Activated CD8-positive, alpha-beta memory T cell treated with anti-CD3 and anti-CD28 coated beads, Interleukin-2, amount 50 U/mL, for 1 hour (primary cell): ENCODE measurements around the gene RCN2.

ENCODE experiments used
- DNase-seq: peaks from one replicate; pipeline ENCODE4 v3.0.0-alpha.2; 2020; ENCODE audit errors: extremely low read depth

The RCN2 gene

DNA sequence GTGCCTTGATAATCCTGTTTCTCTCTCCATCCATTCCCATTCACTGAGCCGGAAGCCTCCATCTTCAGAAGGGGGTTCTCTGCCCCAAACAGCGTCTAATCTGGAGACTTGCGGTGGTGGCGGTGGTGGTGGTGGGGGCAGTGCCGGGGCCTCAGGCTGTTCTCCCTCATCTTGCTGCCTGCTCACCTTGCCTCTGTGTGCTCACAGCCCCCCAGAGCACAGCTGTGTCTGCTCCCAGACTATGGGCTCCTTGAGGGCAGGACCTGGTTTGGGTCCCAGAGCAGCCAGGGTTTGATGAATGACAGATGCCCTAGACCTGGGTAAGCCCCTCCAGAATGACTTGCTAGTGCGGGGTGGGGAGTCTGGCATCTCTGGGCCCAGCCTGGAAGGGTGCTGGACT, 62.9 kb downstream of the RCN2 start:
- DNase-seq: no peak

DNA sequence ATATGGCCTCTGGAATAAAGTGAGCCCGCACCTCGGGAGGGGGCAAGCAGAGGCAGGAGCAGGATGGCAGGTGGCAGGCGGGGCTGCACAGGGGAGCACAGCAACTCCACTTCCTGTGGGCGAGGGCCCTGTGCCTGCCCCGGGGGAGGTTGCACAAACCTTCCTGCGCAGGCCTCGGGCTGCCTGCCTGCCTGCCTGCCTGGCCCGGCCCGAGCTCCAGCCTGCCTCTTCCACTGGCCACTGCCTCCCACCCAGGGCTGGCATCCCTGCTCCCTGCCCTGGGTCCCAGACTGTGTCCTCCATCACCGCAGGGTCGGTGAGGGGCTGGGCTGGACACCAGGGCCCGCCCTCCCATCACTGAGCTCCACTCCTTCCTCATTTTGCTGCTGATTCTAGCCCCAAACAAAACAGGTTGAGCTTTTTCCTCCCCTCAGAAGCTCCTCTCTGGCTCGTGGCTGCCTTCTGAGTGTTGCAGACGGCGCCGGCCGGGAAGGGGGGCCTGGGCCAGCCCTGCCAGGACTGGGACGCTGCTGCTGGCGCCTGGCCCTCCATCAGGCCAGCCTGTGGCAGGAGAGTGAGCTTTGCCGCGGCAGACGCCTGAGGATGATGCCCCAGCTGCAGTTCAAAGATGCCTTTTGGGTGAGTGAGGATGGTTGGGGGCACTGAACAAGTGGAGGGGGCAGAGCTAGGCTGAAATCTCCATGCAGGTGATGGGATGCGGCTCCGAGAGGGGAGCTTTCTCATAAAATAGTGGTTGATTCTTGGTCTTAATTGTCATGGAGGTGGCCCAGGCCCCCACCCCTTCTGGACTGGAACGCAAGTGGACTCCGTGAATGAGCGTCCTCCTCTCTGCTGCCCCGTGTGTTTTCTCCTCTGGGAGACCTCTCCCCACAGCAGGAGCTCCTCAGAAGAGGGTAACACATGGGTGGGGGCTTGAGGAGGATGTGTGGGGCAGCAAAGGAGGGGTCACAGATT, 63.7 kb downstream of the RCN2 start, which contains the start of gene PSTPIP1:
Gene PSTPIP1, plus strand, starts transcription at position 156 of the 975 bp plus-strand sequence. Its CDS starts 448 bp downstream, at position 604.
- DNase-seq: no peak

DNA sequence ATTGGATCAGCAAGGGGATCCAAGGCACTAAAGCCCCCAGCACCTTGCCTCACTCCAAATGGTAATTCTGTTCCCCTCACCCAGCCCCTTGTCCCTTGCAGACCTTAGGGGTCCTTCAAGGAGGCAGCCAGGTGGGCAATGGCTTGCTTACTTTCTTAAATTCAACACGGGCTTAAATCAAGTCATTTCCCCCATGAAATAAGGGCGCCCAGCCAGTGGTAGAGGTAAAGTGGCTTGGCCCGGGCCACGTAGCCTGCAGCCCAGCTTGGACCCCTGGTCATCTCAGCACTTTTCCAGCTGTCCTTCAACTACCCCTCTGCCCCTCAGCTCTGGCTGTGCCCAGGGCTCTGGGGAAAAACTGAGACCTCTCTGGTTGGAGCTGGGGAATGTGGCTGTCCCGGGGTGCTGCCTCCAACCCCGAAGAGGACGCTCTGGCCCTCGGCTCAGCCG, 64.6 kb downstream of the RCN2 start:
- no peak for DNase-seq

DNA sequence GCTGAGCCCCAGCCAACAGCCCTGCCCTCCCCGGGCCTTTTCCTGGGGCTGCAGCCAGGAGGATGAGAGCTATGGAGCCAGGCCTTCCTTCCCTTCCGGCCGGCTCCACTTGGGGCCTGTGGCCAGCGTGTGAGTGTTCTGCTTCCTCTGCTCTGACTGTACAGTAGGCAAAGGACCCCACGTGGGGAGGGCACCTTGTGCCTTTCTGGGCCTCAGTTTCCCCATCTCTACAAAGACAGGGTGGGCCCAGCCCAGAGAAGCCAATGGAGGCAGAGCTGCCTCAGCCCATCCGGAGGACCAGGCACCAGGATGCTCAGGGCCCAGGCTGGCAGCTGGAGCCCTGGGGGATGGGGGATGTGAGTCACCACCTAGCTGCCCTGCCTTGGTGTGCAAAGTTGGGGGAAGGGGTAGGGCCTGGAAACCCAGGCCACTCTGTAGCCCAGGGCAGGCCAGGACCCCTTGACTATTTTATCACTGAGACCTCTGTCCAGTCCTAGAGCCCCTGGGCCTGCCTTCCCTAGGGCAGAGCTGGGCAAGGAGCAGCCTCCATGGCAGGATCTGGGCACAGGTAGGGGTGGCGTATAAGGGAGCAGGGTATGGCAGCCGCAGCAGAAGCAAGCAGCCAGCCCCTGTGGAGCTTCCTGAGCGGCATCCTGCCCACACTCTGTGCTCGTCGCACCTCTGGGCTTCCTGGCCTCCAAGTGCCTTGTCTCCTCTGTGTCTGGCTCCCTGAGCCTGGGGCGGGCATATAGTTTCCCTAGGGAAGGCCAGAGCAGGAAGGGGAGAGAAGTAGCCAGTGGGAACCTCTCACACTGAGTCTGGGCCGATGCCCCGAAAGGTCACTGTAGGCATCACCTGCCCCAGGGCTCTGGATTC, 65.2 kb downstream of the RCN2 start:
- DNase-seq: no peak

DNA sequence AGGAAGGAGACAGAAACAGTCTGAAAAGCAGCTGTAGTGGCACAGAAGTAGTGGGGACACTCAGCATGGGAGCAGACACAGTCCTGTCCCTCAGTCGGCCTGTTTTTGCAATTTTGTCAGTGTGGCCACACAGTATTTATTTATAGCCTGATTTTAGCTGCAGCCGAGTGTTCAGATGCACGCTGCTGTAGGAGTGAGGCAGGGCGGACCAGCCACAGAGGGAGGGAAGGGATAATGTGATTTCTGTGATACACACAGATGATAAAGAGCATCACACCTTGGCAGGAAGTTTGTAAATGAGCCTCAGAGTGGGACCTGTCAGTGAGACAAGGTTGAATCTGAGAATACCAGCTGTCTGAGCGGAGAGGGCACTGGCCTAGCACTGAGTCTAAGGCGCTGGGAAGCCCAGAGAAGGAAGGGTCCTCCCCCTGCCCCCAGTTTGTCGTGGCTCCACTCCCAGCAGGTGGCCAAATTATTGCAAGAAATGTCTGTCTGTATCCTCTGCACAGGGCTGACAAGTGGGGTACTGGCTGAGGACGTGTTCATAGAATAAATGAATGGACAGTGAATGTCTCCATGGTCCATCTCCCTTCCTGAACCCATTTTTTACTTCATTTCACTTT, 67.2 kb downstream of the RCN2 start:
- no peak for DNase-seq

GRCh38 chr15:76999996-77000395, 68.4 kb downstream of the RCN2 start:
- no peak for DNase-seq

GRCh38 chr15:77001351-77001750, 69.8 kb downstream of the RCN2 start:
- DNase-seq: no peak

DNA sequence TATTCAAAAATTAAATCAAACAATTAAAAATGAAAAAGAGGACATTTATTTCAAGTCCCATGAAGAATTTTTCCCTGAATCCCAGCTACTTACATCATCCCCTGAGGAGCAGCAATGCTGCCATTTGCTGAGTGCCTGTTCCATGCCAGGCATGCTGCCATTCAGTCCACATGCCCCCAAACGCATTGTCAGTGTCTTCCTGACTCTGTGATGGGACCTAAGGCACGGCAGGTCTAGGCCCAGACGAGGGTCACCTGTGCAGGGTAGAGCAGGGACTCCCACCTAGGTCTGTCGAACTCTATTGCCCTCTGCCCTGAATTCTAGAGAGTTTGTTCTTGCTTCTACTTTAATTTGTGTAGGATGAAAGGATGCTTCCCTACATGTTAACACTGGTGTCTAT, 70.4 kb downstream of the RCN2 start:
- no peak for DNase-seq

GRCh38 chr15:77002436-77002835, 70.9 kb downstream of the RCN2 start:
- DNase-seq: no peak

DNA sequence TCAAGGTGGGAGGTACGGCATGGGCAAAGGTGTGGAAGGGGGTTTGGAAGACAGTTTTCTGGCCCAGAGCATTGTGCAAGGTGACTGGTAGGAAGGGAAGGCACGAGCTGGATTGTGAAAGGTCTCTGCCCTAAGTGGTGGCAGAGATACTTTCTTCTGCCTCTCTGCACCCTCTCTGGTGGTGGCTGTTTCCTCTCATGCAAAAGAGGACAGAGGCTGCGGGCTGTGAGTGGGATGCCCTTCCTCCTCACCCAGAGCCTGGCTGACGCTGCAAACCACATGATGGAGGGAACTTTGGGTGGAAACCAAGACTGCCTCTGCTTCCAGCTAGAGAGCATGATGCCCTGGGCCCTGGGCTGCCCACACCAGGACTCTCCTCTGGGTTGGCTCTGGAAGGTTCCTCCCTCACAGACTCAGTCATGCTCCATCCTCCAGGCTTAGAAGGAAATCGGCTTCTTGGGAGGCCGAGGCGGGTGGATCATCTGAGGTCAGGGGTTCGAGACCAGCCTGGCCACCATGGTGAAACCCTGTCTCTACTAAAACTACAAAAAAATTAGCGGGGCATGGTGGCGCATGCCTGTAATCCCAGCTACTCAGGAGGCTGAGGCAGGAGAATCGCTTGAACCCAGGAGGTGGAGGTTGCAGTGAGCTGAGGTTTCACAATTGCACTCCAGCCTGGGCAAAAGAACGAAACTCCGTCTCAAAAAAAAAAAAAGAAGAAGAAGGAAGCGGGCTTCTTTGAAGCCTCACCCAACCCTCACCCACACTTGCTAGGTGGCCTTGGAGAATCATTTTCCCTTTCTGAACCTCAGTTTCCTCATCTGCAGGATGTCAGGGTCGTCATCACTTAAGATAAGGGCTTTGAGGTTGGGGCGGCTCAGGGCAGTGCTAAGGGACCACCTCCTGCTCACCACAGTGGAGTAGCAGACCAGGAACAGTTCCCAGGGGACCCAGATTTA, 71.7 kb downstream of the RCN2 start:
- peak; percentile 52 for DNase-seq
